Measurements from ENCODE around the gene HLCS.

DNA sequence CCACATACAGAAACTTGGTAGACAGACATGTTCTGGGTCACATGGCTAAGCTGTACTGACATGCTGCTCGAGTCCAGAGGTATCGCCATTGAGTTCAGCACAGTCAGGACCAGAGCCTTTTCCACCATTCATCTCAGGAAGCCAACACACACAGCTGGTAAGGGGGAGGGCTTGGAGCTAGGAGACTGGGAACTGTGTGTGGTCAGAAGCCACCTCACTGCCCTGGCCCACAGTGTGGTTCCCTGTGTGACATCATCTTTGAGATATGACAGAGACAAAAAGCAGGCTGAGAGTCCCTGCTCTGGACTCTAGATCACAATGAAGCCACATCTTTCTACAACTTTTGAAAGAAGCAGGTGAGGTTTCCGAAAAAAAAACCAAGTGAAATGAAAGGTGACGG, 160.4 kb downstream of the HLCS start:
- TF ChIP-seq, protein P1, sequence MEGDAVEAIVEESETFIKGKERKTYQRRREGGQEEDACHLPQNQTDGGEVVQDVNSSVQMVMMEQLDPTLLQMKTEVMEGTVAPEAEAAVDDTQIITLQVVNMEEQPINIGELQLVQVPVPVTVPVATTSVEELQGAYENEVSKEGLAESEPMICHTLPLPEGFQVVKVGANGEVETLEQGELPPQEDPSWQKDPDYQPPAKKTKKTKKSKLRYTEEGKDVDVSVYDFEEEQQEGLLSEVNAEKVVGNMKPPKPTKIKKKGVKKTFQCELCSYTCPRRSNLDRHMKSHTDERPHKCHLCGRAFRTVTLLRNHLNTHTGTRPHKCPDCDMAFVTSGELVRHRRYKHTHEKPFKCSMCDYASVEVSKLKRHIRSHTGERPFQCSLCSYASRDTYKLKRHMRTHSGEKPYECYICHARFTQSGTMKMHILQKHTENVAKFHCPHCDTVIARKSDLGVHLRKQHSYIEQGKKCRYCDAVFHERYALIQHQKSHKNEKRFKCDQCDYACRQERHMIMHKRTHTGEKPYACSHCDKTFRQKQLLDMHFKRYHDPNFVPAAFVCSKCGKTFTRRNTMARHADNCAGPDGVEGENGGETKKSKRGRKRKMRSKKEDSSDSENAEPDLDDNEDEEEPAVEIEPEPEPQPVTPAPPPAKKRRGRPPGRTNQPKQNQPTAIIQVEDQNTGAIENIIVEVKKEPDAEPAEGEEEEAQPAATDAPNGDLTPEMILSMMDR (IDR thresholded peaks at IDR 0.05; ENCODE audit: poor library complexity): no peak
- TF ChIP-seq EZH2 (IDR thresholded peaks at IDR 0.05; ENCODE audit: borderline replicate concordance) (no peak), EZH2phosphoT487 (IDR thresholded peaks at IDR 0.05; ENCODE audit: low read depth, severe bottlenecking, unreplicated experiment) (no peak)
